H9 (cell line): ENCODE data around the gene ZFYVE19. TPM values are rescaled to one million over a fixed set of nuclear protein-coding genes. Genes with fewer than 3 reads are reported as not detected.

Experiments
- DNase-seq: peaks from one replicate; pipeline ENCODE4 v3.0.0-alpha.2; 2017
- H2AFZ ChIP-seq: one replicate; pipeline ENCODE4 v1.6.1; 2013; ENCODE audit warnings: mild to moderate bottlenecking, low read length, control low read depth, moderate library complexity
- H2AK5ac ChIP-seq: 2 replicates; pipeline ENCODE4 v1.6.1; 2013; ENCODE audit warnings: low read length, control low read depth, mixed read lengths; ENCODE audit not compliant: insufficient read length
- H2BK120ac ChIP-seq: one replicate; pipeline ENCODE4 v1.6.1; 2013; ENCODE audit warnings: low read depth, mild to moderate bottlenecking, low read length, control low read depth, inconsistent platforms; ENCODE audit not compliant: poor library complexity, severe bottlenecking
- H2BK12ac ChIP-seq: 2 replicates; pipeline ENCODE4 v1.6.1; 2013; ENCODE audit warnings: low read length, control low read depth, mixed read lengths, low read depth; ENCODE audit not compliant: insufficient read length
- H2BK15ac ChIP-seq: 2 replicates; pipeline ENCODE4 v1.6.1; 2013; ENCODE audit warnings: low read depth, low read length, control low read depth
- H2BK20ac ChIP-seq: one replicate; pipeline ENCODE4 v1.6.1; 2013; ENCODE audit warnings: low read depth, mild to moderate bottlenecking, low read length, control low read depth, inconsistent platforms; ENCODE audit not compliant: poor library complexity, severe bottlenecking
- H2BK5ac ChIP-seq: 2 replicates; pipeline ENCODE4 v1.6.1; 2013; ENCODE audit warnings: low read length, control low read depth, mixed read lengths; ENCODE audit not compliant: insufficient read length
- H3K14ac ChIP-seq: 2 replicates; pipeline ENCODE4 v1.6.1; 2013; ENCODE audit warnings: low read length, control low read depth; ENCODE audit not compliant: insufficient read depth
- H3K18ac ChIP-seq: 2 replicates; pipeline ENCODE4 v1.6.1; 2013; ENCODE audit warnings: low read depth, mild to moderate bottlenecking, mixed read lengths, low read length, control low read depth; ENCODE audit not compliant: insufficient read length
- H3K23ac ChIP-seq: 2 replicates; pipeline ENCODE4 v1.6.1; 2013; ENCODE audit warnings: low read length, control low read depth, mixed read lengths, low read depth; ENCODE audit not compliant: insufficient read length
- H3K23me2 ChIP-seq: 2 replicates; pipeline ENCODE4 v1.6.1; 2013; ENCODE audit warnings: low read depth, mild to moderate bottlenecking, mixed read lengths, low read length, control low read depth; ENCODE audit not compliant: insufficient read length, poor library complexity, severe bottlenecking
- H3K27ac ChIP-seq: 2 replicates; pipeline ENCODE4 v1.5.1; 2013; ENCODE audit warnings: low read length, control low read depth, mixed read lengths, low read depth; ENCODE audit not compliant: insufficient read length
- H3K27me3 ChIP-seq: 2 replicates; pipeline ENCODE4 v1.6.1; 2013; ENCODE audit warnings: low read length, control low read depth, inconsistent platforms; ENCODE audit not compliant: insufficient read depth
- H3K4ac ChIP-seq: 2 replicates; pipeline ENCODE4 v1.6.1; 2013; ENCODE audit warnings: low read depth, mild to moderate bottlenecking, control low read depth, inconsistent platforms, low read length, moderate library complexity
- H3K4me1 ChIP-seq: 2 replicates; pipeline ENCODE4 v1.6.1; 2013; ENCODE audit warnings: low read length, control low read depth, inconsistent platforms; ENCODE audit not compliant: insufficient read depth
- H3K4me2 ChIP-seq: 2 replicates; pipeline ENCODE4 v1.6.1; 2013; ENCODE audit warnings: low read length, control low read depth, mixed read lengths; ENCODE audit not compliant: insufficient read length, insufficient read depth
- H3K56ac ChIP-seq: 2 replicates; pipeline ENCODE4 v1.6.1; 2013; ENCODE audit warnings: low read depth, mild to moderate bottlenecking, mixed read lengths, low read length, control low read depth; ENCODE audit not compliant: insufficient read length
- H3K79me1 ChIP-seq: 2 replicates; pipeline ENCODE4 v1.6.1; 2013; ENCODE audit warnings: low read depth, mild to moderate bottlenecking, moderate library complexity, low read length, control low read depth, inconsistent platforms; ENCODE audit not compliant: insufficient read depth, poor library complexity, severe bottlenecking
- H3K79me2 ChIP-seq: 2 replicates; pipeline ENCODE4 v1.6.1; 2013; ENCODE audit warnings: low read length, control low read depth, inconsistent platforms; ENCODE audit not compliant: insufficient read depth
- H3K9ac ChIP-seq: 2 replicates; pipeline ENCODE4 v1.6.1; 2013; ENCODE audit warnings: low read length, control low read depth, mixed read lengths; ENCODE audit not compliant: insufficient read length; ENCODE audit errors: extremely low read depth
- H3K9me3 ChIP-seq: one replicate; pipeline ENCODE4 v1.6.1; 2013; ENCODE audit warnings: low read depth, low read length, inconsistent platforms; ENCODE audit not compliant: control insufficient read depth
- H3T11ph ChIP-seq: one replicate; pipeline ENCODE4 v1.6.1; 2013; ENCODE audit warnings: mild to moderate bottlenecking, low read length, control low read depth, inconsistent platforms
- H4K20me1 ChIP-seq: one replicate; pipeline ENCODE4 v1.6.1; 2013; ENCODE audit not compliant: control insufficient read depth, insufficient read length, insufficient read depth
- H4K5ac ChIP-seq: 2 replicates; pipeline ENCODE4 v1.6.1; 2013; ENCODE audit warnings: low read depth, mild to moderate bottlenecking, mixed read lengths, low read length, control low read depth; ENCODE audit not compliant: insufficient read length
- H4K8ac ChIP-seq: replicated peaks from 2 replicates; pipeline ENCODE4 v1.6.1; 2013; ENCODE audit warnings: low read length, control low read depth, mixed read lengths, low read depth; ENCODE audit not compliant: insufficient read length
- H4K91ac ChIP-seq: 2 replicates; pipeline ENCODE4 v1.6.1; 2013; ENCODE audit warnings: low read depth, mild to moderate bottlenecking, moderate library complexity, mixed read lengths, low read length, control low read depth; ENCODE audit not compliant: insufficient read length
- H3K27ac Mint-ChIP-seq, 3 experiments: 2 replicates in 2 of 3; 3 replicates in 1 of 3; pipeline ENCODE4 v1.8.0; 2020 to 2021; ENCODE audit warnings: mixed read lengths in 3 of 3, mild to moderate bottlenecking in 1 of 3, moderate library complexity in 1 of 3
- H3K27me3 Mint-ChIP-seq: 2 replicates; pipeline ENCODE4 v1.8.0; 2021; ENCODE audit warnings: low read depth, mild to moderate bottlenecking, moderate library complexity, mixed read lengths
- H3K36me3 Mint-ChIP-seq, 3 experiments: 2 replicates in 2 of 3; 3 replicates in 1 of 3; pipeline ENCODE4 v1.8.0; 2020 to 2021; ENCODE audit warnings: low read depth in 3 of 3, mixed read lengths in 3 of 3; ENCODE audit not compliant: insufficient read depth in 1 of 3
- H3K4me1 Mint-ChIP-seq, 2 experiments: 2 replicates each; pipeline ENCODE4 v1.8.0; 2020; ENCODE audit warnings: mixed read lengths in 2 of 2
- H3K4me3 Mint-ChIP-seq, 2 experiments: 2 replicates in 1 of 2; 3 replicates in 1 of 2; pipeline ENCODE4 v1.8.0; 2020 to 2021; ENCODE audit warnings: mild to moderate bottlenecking in 2 of 2, mixed read lengths in 2 of 2, moderate library complexity in 1 of 2
- H3K9me3 Mint-ChIP-seq, 2 experiments: 2 replicates in 1 of 2; 3 replicates in 1 of 2; pipeline ENCODE4 v1.8.0; 2020; ENCODE audit warnings: mild to moderate bottlenecking in 2 of 2, mixed read lengths in 2 of 2, moderate library complexity in 1 of 2
- CTCF ChIP-seq: fragments of 200-600 bp; sonication (generic); conservative IDR thresholded peaks from 3 replicates; pipeline ENCODE4 v1.8.0; 2021; ENCODE audit warnings: antibody characterized with exemption, mild to moderate bottlenecking
- WGBS: extraction: QIAGEN DNeasy Blood & Tissue Kit; methylation state at CpG from one replicate; pipeline ENCODE4 v1.1.7; 2013; ENCODE audit warnings: missing lambda C conversion rate, low lambda C conversion rate, mixed read lengths; ENCODE audit not compliant: insufficient read length; ENCODE audit errors: extremely low coverage; 5-methylcytosine and 5-hydroxymethylcytosine counted together
- total RNA-seq: library from RNA; stranded (reverse); gene quantifications from 2 replicates; pipeline ENCODE4 v1.2.1, GENCODE V29; 2021

ZFYVE19 gene
- total RNA-seq, 1 experiment from 2014 or later, result 11.3 TPM

- Histone ChIP-seq H3K4me1 (no peaks in the 10 kb centered on the region), H2AK5ac (no peak overlapping the region), H2BK20ac (no peak overlapping the region), H2BK120ac (no peak overlapping the region), H3K79me1 (no peaks in the 10 kb centered on the region), H3K27ac (no peak overlapping the region), H3K4me2 (no peak overlapping the region), H2BK12ac (no peak overlapping the region), H4K91ac (no peak overlapping the region), H2BK15ac (no peak overlapping the region), H3K27me3 (no peaks in the 10 kb centered on the region), H3K79me2 (no peaks in the 10 kb centered on the region), H3T11ph (no peak overlapping the region), H4K20me1 (no peaks in the 10 kb centered on the region), H3K18ac (no peak overlapping the region), H3K56ac (no peak overlapping the region), H3K4ac (no peak overlapping the region), H4K8ac (no peak overlapping the region), H4K5ac (no peak overlapping the region), H3K23ac (no peak overlapping the region), H3K9me3 (no peaks in the 10 kb centered on the region), H3K23me2 (no peaks in the 10 kb centered on the region), H2BK5ac (no peak overlapping the region), H3K9ac (no peak overlapping the region), H2AFZ (no peak overlapping the region), H3K14ac (no peak overlapping the region)
- Mint-ChIP-seq H3K4me3 (no peak overlapping the region), H3K9me3 (no peaks in the 10 kb centered on the region), H3K27ac (no peak overlapping the region), H3K27me3 (no peaks in the 10 kb centered on the region; the same call in 1 of the 2 replicates), H3K36me3 (peaks cover 11 to 60% (median 42%) of the 10 kb centered on the region in 3 experiments; a peak in 6 of 7 replicates), H3K4me1 (no peaks in the 10 kb centered on the region)
- no peak for TF ChIP-seq CTCF
- no CpG with 5 or more reads among the region's 14 CpGs for WGBS
- no peak for DNase-seq
Measured at GRCh38 chr15:40775740-40776536, 31.0 kb upstream of the ZFYVE19 start.
